HG03520 (cell line): ENCODE data around the gene CCR9.

Source experiments
- ATAC-seq: cut with Tn5 transposase; IDR thresholded peaks from one replicate; pipeline ENCODE4 v1.9.1; 2021; ENCODE audit warnings: mild to moderate bottlenecking, moderate library complexity; ENCODE audit not compliant: unreplicated experiment

The CCR9 gene

DNA sequence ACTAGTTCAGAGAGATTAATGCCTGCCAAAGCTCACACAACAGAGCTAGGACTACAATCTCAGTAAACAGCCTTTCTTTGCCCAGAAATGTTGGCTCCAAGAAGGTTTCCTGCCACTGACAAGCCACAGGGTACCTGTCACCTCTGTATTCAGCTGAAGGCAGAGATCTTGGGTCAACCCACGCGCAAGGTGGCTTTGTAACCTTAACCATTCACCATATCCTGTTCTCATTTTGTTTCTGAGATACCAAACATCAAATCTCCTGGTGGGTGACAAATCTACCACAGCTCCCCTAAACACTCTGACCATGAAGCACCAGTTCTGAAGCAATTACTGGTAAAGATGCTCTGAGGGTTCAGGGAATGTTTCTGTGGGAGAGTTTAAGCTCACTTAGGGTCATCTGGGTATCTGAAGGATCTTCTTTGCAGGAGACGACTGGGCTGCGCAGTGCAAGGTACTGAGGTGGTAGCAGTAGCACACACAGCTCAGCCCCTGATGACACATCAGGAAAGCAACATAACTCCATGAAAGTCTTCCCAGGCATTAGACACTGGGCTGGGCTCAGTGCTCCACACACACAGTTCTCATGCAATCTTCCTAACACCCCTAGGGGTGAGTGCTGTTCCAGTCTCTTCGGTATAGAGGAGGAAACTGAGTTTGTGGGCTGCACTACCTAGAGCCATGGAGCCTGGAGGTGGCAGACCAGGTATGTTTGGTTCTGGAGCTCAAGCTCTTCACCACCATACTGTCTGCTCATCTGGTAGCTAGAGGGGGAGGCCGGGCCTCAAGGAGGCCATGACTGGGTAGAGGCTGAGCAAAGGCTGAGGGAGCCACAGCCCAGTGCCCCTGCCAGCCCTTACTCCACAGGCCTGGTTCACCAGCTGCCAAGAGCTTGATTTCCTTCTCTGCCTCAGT lies 64.6 kb downstream of the CCR9 start:
- no peak for ATAC-seq

DNA sequence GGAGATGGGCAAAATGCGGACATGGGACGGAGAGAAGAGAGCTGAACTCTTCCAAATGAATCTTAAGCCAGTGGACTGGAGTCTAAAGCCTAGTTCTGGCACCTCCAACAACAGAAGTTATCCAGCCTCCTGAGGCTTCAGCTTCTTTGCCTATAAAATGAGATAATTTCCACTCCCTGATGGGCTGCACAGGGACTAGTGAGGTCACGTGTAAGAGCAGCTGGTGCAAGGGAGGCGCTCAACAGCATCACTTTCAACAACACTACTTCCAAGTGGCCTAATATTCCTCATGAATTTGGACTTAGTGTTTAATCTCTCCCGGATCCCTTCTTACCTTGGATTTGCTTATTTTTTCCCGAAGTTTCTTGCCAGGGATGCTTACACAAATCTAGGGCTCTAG lies 65.6 kb downstream of the CCR9 start:
- ATAC-seq: no peak

DNA sequence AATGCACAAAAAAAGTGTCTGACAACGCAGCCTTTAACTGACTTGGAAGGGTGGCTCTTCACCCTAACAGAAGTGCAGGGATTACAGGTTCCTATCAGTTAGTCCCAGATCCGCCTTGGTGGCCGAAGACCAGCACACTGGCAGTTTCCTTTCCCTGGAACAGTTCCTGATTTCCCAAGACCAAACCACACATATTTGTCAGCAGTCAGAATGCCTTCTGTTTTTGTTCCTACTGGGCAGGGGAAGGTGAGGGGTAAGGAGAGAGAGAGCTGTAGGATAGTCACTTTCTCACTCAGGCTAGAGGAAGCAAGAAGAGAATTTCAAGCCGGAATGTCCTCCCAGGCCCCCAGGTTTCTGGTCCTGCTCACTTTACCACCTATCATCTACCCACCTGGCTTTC lies 66.1 kb downstream of the CCR9 start:
- no peak for ATAC-seq
